Skeletal muscle satellite cell (primary cell): ENCODE measurements around the gene TMPRSS5.
A peak's percentile ranks its signal among the peaks of the same experiment; 100 is the strongest.

Source experiments
- H3K27me3 ChIP-seq: 2 replicates; pipeline ENCODE4 v1.7.0; 2013; ENCODE audit warnings: low read length; ENCODE audit not compliant: control insufficient read depth, insufficient read depth
- H3K36me3 ChIP-seq: 2 replicates; pipeline ENCODE4 v1.7.0; 2013; ENCODE audit warnings: mild to moderate bottlenecking, control low read depth, low read length; ENCODE audit not compliant: insufficient read depth
- H3K4me1 ChIP-seq: 2 replicates; pipeline ENCODE4 v1.7.0; 2013; ENCODE audit warnings: low read length; ENCODE audit not compliant: control insufficient read depth, insufficient read depth
- H3K4me2 ChIP-seq: 2 replicates; pipeline ENCODE4 v1.7.0; 2013; ENCODE audit warnings: mild to moderate bottlenecking, low read length
- H3K4me3 ChIP-seq: 2 replicates; pipeline ENCODE4 v1.7.0; 2013; ENCODE audit warnings: low read length
- H3K9ac ChIP-seq: 2 replicates; pipeline ENCODE4 v1.7.0; 2013; ENCODE audit warnings: mild to moderate bottlenecking, low read depth, low read length, moderate library complexity
- H3K9me3 ChIP-seq: replicated peaks from 2 replicates; pipeline ENCODE4 v1.7.0; 2013; ENCODE audit warnings: mild to moderate bottlenecking, control low read depth, low read length

The TMPRSS5 gene

DNA sequence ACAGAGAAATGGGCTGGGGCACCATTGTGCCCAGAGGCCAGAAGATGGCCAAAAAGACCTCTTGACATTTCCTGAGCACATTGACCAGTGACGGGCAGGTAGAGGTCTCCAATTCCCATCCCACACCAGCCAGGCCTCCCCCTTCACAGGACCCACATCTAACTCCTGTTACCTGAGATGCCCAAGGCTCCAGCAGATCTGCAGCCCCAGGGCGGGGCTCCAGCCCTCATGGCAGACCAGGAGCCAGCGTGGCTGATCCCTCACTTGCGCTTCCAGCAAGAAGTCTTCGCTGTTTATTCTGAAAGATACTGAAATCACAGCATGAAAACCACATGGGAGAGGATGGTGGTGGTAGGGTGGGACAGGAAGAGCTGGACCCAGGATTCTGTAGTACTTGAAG, 9.0 kb downstream of the TMPRSS5 start:
- H3K4me2 ChIP-seq: no peak overlapping the region
- H3K4me3 ChIP-seq: no peak overlapping the region
- peaks cover 3% of the 10 kb centered on the region for H3K4me1 ChIP-seq
- no peak overlapping the region for H3K9ac ChIP-seq
- H3K9me3 ChIP-seq: no peaks in the 10 kb centered on the region
- H3K36me3 ChIP-seq: no peaks in the 10 kb centered on the region
- H3K27me3 ChIP-seq: no peaks in the 10 kb centered on the region

DNA sequence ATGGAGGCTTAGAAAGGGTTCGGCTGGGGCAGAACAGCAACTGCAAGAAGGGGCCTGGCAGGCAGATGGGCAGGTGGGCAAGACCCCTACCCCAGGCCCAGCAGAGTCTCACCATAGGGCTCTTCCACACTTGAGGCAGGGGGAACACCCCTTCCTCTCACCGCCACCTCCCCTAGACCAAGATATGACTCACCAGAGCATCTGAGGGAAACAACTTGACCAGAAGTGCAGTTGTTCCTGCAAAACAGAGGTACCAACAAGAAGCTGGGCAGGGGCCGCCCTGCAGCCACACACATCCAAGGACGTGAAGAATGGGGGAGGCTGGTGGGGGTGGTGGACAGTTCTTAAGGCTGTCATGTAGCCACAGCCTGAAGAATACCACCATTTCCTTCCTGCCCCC, 10.9 kb downstream of the TMPRSS5 start:
- H3K4me3 ChIP-seq: no peak overlapping the region

DNA sequence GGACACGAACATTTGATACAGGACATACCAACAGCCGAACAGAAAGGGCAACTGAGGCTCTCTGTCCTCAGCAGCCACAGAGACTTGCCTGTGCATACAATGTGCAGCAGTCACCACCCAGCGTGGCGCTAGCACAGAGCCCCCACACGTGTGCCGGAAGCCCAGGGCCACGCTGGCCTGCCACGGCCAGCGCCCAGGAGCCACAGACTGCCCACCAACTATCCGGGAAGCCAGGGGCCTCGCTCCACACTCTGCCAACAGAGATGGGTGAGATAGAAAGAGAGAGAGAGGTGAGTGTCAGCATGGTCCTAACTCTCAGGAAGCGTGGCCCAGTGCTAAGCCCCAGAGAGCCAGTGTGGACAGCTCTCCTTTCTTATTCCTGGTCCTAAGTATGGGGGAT, 11.7 kb downstream of the TMPRSS5 start:
- Histone ChIP-seq H3K9me3 (no peaks in the 10 kb centered on the region), H3K36me3 (no peaks in the 10 kb centered on the region), H3K4me3 (no peak overlapping the region), H3K27me3 (no peaks in the 10 kb centered on the region), H3K4me2 (no peak overlapping the region), H3K4me1 (peaks cover 20% of the 10 kb centered on the region), H3K9ac (no peak overlapping the region)

More for the DNA sequence above, 10.9 kb downstream of the TMPRSS5 start:
- H3K4me2 ChIP-seq: no peak overlapping the region
- H3K36me3 ChIP-seq: no peaks in the 10 kb centered on the region
- no peaks in the 10 kb centered on the region for H3K9me3 ChIP-seq
- no peaks in the 10 kb centered on the region for H3K27me3 ChIP-seq
- no peak overlapping the region for H3K9ac ChIP-seq
- H3K4me1 ChIP-seq: peaks cover 14% of the 10 kb centered on the region

DNA sequence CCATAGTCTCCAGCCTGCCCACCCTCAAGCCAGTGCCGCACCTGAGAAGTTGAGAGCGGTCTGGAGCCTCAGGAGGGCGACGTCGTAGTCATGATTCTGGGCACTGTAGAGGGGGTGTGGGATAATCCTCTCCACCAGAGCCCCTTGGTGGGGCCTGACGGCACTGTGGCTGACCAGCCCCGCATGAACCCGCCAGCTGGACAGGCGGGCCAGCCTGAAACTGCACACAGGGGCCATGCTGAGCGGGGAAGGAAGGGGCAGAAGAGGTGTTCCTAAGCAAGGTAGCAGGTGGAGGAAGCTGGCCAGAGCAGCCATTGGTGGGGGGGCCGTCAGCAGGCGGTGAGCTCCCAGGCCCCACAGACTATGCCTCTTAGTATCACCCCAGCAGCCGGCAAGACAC, 13.1 kb downstream of the TMPRSS5 start:
- H3K36me3 ChIP-seq: no peaks in the 10 kb centered on the region
- no peak overlapping the region for H3K4me3 ChIP-seq
- H3K9ac ChIP-seq: no peak overlapping the region
- no peaks in the 10 kb centered on the region for H3K27me3 ChIP-seq
- no peak overlapping the region for H3K4me2 ChIP-seq
- H3K4me1 ChIP-seq: peaks cover 20% of the 10 kb centered on the region
- H3K9me3 ChIP-seq: no peaks in the 10 kb centered on the region

DNA sequence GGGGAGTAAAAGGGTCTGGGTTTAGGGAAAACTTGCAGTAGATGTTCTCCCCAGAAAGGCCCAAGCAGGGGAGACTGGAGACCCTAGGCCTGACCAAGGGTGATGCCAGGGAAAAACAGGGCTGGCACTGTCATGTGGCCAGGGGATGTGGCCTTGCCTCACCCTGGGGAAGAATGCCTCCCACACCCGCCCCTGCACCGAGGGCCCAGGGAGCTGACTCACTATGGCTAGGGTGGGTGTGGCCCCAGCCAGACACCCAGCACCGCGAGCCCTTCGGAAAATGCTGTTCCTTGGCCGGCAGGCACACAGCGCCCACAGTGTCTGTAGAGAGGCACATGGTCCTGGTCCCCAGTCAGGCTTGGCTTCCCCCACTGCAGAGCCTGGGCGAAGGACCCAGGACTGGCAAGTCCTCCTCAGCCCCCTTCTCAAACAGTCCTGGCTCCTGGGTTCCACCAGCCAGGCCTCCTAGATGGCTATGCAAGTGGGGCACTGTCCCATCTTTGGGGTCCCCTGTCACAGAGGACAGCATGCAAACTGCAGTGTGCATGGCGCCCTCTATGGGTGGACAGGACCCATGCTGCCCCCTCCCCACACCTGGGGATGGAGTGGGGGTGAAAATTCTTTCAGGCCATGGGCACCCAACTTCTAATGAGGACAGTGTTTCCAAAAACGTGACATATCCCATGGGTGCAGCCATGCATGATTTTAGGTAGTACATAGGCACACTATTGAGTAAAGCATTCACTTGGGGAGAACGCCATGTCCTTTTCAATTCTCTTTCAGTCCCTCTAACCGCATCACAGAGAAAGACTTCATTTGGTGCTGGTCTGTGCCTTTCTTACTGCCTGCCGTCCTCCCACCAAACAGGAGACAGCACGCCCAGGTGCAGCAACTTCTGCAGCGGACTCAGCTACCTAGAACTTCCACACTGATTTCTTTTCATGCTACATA, 15.2 kb downstream of the TMPRSS5 start:
- Histone ChIP-seq H3K36me3 (no peaks in the 10 kb centered on the region), H3K4me1 (peaks cover 22% of the 10 kb centered on the region), H3K9me3 (no peaks in the 10 kb centered on the region), H3K27me3 (no peaks in the 10 kb centered on the region), H3K4me2 (peak overlapping the region; percentile 59), H3K9ac (peak overlapping the region; percentile 75), H3K4me3 (peak overlapping the region; percentile 22)

DNA sequence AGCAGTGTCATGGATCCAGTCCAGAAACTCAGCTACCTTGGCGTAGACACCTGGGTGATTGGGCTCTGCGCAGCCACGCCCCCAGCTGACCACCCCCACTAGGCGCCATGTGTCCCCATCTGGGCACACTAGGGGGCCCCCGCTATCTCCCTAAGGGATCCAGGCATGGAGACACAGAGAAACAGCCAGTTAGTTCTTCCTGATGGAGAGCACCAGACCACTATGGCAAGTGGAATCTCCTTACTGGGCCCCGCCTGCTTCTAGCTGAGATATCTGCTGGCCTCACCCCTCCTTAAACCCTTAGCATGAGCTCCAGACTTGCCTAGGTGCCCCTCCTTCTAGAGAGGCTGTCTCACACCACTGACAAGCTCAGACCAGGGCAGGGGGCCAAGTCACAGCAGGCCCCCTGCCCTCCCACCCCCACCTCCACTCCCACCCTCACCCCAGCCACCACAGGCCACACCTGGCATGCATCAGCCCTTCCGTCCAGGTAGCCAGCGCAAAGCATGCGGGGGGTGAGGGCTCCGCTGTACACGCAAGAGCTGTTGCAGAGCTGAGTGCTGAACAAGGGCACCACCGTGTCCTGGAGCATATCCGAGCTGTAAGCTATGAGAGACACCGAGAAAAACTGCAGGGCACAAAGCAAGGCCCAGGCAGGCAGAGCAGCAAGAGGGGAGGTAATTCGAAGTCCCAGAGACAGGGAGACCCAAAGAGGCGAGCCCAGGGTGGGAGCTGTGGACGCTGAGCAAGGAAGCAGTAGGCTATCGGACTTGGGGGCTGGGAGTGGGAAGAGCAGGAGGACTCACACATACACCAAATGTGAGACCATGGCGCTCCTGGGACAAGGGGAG, 16.1 kb downstream of the TMPRSS5 start:
- Histone ChIP-seq H3K36me3 (no peaks in the 10 kb centered on the region), H3K27me3 (no peaks in the 10 kb centered on the region), H3K9ac (peak overlapping the region; percentile 75), H3K9me3 (no peaks in the 10 kb centered on the region), H3K4me2 (peak overlapping the region; percentile 59), H3K4me3 (peak overlapping the region; percentile 7), H3K4me1 (peaks cover 23% of the 10 kb centered on the region)

GRCh38 chr11:113685654-113686359, 20.3 kb downstream of the TMPRSS5 start:
- Histone ChIP-seq H3K9me3 (no peaks in the 10 kb centered on the region), H3K36me3 (no peaks in the 10 kb centered on the region), H3K4me3 (no peak overlapping the region), H3K4me2 (no peak overlapping the region), H3K4me1 (peaks cover 18% of the 10 kb centered on the region), H3K27me3 (peaks cover 14% of the 10 kb centered on the region), H3K9ac (no peak overlapping the region)

DNA sequence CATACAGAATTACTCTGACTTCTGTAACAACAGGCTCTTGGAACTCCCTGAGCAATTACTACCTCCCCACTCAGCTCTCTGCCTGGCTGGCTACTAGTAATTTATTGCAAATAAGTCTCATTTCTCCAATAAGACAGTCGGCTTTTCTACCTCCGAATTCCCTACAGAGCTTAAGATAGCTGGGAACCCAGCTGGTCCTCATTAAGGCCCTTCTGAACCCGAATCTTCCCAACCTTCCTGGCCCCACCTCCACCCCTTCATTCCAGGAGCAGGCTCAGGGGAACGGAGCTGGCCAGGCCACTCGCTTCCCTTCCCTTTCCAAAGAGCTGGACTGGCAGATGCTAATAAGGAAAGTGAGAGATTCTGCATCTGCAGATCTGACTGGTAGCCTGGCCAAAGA, 21.6 kb downstream of the TMPRSS5 start:
- no peaks in the 10 kb centered on the region for H3K36me3 ChIP-seq
- peaks cover 21% of the 10 kb centered on the region for H3K27me3 ChIP-seq
- H3K9ac ChIP-seq: no peak overlapping the region
- H3K4me1 ChIP-seq: peaks cover 6% of the 10 kb centered on the region
- H3K4me2 ChIP-seq: no peak overlapping the region
- no peak overlapping the region for H3K4me3 ChIP-seq
- no peaks in the 10 kb centered on the region for H3K9me3 ChIP-seq

DNA sequence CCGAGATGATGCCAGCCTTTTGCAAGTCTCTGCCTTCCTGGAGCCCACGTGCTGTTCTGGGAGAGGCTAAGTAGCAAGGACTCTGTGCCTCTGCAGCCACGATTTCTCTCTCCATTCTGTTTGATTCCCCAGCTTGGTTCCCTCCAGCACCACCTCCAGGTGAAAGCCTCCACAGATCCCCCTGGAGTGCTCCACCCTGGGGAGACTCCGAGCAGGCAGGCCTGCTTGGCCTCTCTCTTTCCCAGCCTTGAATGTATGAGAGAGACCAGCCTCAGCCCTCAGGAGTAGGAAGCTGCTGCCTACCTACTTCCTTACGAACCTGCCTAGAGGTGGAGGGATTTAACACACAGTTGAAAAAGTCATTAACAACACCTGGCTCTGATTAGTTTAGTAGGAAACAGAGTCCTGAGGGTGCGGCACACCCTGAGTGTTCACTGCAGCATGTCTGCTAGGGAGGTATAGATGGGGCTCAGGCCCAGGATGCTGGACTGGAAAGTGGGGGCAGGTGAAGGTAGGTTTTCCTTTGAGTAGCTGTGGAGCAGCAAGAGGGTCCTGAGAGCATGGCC, 22.5 kb downstream of the TMPRSS5 start:
- no peak overlapping the region for H3K9ac ChIP-seq
- no peak overlapping the region for H3K4me3 ChIP-seq
- no peaks in the 10 kb centered on the region for H3K9me3 ChIP-seq
- H3K4me2 ChIP-seq: no peak overlapping the region
- H3K27me3 ChIP-seq: peaks cover 26% of the 10 kb centered on the region
- no peaks in the 10 kb centered on the region for H3K36me3 ChIP-seq
- H3K4me1 ChIP-seq: peaks cover 6% of the 10 kb centered on the region

- Histone ChIP-seq H3K4me2 (no peak overlapping the region), H3K36me3 (no peaks in the 10 kb centered on the region), H3K4me3 (no peak overlapping the region), H3K9ac (no peak overlapping the region), H3K4me1 (peaks cover 6% of the 10 kb centered on the region), H3K27me3 (peaks cover 37% of the 10 kb centered on the region), H3K9me3 (no peaks in the 10 kb centered on the region)
These were observed 24.2 kb downstream of the TMPRSS5 start for GRCh38 chr11:113681711-113682413.
